ENCODE results near the gene RASL10A. TPM values are rescaled to one million over a fixed set of nuclear protein-coding genes. Genes with fewer than 3 reads are reported as not detected.

Gene RASL10A
- total RNA-seq, 6 donors from 2014 or later: 1.2 to 33.5 (median 2.0) TPM

- Histone ChIP-seq H3K4me3 (peak overlapping the region in 3 of 4 donors; percentile 39 to 51 (median 43)), H3K27ac (no peak overlapping the region), H3K4me1 (peaks cover 51 to 58% (median 52%) of the 10 kb centered on the region in 4 donors), H3K36me3 (no peaks in the 10 kb centered on the region), H3K27me3 (peaks cover 0 to 28% (median 19%) of the 10 kb centered on the region in 4 donors), H3K9me3 (no peaks in the 10 kb centered on the region)
- TF ChIP-seq POLR2A (IDR thresholded peaks at IDR 0.05) (no peak), CTCF (IDR thresholded peaks at IDR 0.05) (peak in 1 of 6 experiments; percentile 4)
- DNase-seq: peak in 1 of 2 donors; percentile 85
- ATAC-seq (ENCODE audit: low FRiP score in 2 of 2): no peak
- WGBS, 2 donors: 5 to 35% methylated on average over 4 to 49 of the region's 69 CpGs
These were observed 786 bp downstream of the RASL10A start for GRCh38 chr22:29314537-29315285.

GRCh38 chr22:29313576-29314466, 1.7 kb downstream of the RASL10A start:
- 20 to 31% methylated on average over 26 to 43 of the region's 51 CpGs for WGBS, 2 donors
- ATAC-seq (ENCODE audit: low FRiP score in 2 of 2): no peak
- no peak for DNase-seq
- Histone ChIP-seq H3K4me3 (peak overlapping the region in 1 of 4 donors; percentile 51), H3K27ac (no peak overlapping the region), H3K36me3 (no peaks in the 10 kb centered on the region), H3K4me1 (peaks cover 60 to 67% (median 61%) of the 10 kb centered on the region in 4 donors), H3K9me3 (no peaks in the 10 kb centered on the region), H3K27me3 (peaks cover 0 to 28% (median 19%) of the 10 kb centered on the region in 4 donors)
- no peak for TF ChIP-seq POLR2AphosphoS5 (IDR thresholded peaks at IDR 0.05)
- TF ChIP-seq CTCF (IDR thresholded peaks at IDR 0.05): no peak
- TF ChIP-seq EP300 (IDR thresholded peaks at IDR 0.05): no peak
- no peak for TF ChIP-seq POLR2A (IDR thresholded peaks at IDR 0.05)

GRCh38 chr22:29313126-29313575, 2.3 kb downstream of the RASL10A start:
- Histone ChIP-seq H3K27me3 (peaks cover 0 to 28% (median 19%) of the 10 kb centered on the region in 4 donors), H3K9me3 (no peaks in the 10 kb centered on the region), H3K36me3 (no peaks in the 10 kb centered on the region), H3K27ac (no peak overlapping the region), H3K4me1 (peaks cover 66 to 74% (median 68%) of the 10 kb centered on the region in 4 donors), H3K4me3 (no peak overlapping the region)
- DNase-seq (peak in 1 of 2 donors; percentile 88), ATAC-seq (ENCODE audit: low FRiP score in 2 of 2) (peak in 1 of 2 donors; percentile 15)
- 47% methylated on average over 14 to 18 of the region's 44 CpGs for WGBS, 2 donors
- TF ChIP-seq CTCF (IDR thresholded peaks at IDR 0.05) (peak; percentile 52 to 94 (median 78)), POLR2A (IDR thresholded peaks at IDR 0.05) (no peak)

GRCh38 chr22:29312218-29313125, 3.0 kb downstream of the RASL10A start:
- no peak for TF ChIP-seq CTCF (IDR thresholded peaks at IDR 0.05)
- TF ChIP-seq POLR2A (IDR thresholded peaks at IDR 0.05): no peak
- TF ChIP-seq POLR2AphosphoS5 (IDR thresholded peaks at IDR 0.05): no peak
- TF ChIP-seq EP300 (IDR thresholded peaks at IDR 0.05): no peak
- 91 to 96% methylated on average over 16 to 25 of the region's 25 CpGs for WGBS, 2 donors
- no peak for DNase-seq

More at GRCh38 chr22:29312218-29313125, 3.0 kb downstream of the RASL10A start:
- ATAC-seq (ENCODE audit: low FRiP score in 2 of 2): no peak
- Histone ChIP-seq H3K4me3 (no peak overlapping the region), H3K9me3 (no peaks in the 10 kb centered on the region), H3K36me3 (no peaks in the 10 kb centered on the region), H3K4me1 (peaks cover 73 to 81% (median 74%) of the 10 kb centered on the region in 4 donors), H3K27me3 (peaks cover 0 to 28% (median 19%) of the 10 kb centered on the region in 4 donors), H3K27ac (peak overlapping the region in 2 of 4 donors; percentile 73 to 90)
